ENCODE measurements around the gene ITGAX. TPM values are rescaled to one million over a fixed set of nuclear protein-coding genes. Genes with fewer than 3 reads are reported as not detected.

The ITGAX gene
- total RNA-seq, 1 experiment from 2014 or later, result not detected

- Mint-ChIP-seq H3K9me3 (ENCODE audit: unreplicated experiment) (no peaks in the 10 kb centered on the region), H3K4me3 (ENCODE audit: unreplicated experiment) (no peak overlapping the region), H3K27me3 (ENCODE audit: insufficient read depth, unreplicated experiment) (peaks cover 6% of the 10 kb centered on the region), H3K36me3 (ENCODE audit: insufficient read depth, unreplicated experiment) (no peaks in the 10 kb centered on the region), H3K27ac (ENCODE audit: unreplicated experiment) (no peak overlapping the region), H3K4me1 (ENCODE audit: low read depth, unreplicated experiment) (no peaks in the 10 kb centered on the region)
- H3K9me3 ChIP-seq, result no peaks in the 10 kb centered on the region
- no peaks in the 10 kb centered on the region for H3K27me3 ChIP-seq (replicated peaks; ENCODE audit: control insufficient read depth, insufficient read depth, low read length)
- intact Hi-C loops (cut with micrococcal nuclease; ENCODE audit: unreplicated experiment), result no loop called here
- no peak for DNase-seq
- no peak overlapping the region for H3K4me3 ChIP-seq (ENCODE audit: low read depth, low read length)
- POLR2A ChIA-PET, result no interaction called here
- no peaks in the 10 kb centered on the region for H3K4me1 ChIP-seq
- no peaks in the 10 kb centered on the region for H3K36me3 ChIP-seq (ENCODE audit: control insufficient read depth, insufficient read depth, low read length)
- no TSS peak for BruUV-seq (replicated peaks)
- CTCF ChIA-PET, result no interaction called here
- no peak for TF ChIP-seq CTCF (IDR thresholded peaks at IDR 0.05; ENCODE audit: insufficient read depth in 1 of 2, low read depth in 1 of 2, low read length in 1 of 2, severe bottlenecking in 1 of 2, unreplicated experiment in 1 of 2)
Observed at GRCh38 chr16:31348579-31348978, 6.4 kb upstream of the ITGAX start.

- BruUV-seq (replicated peaks), result no TSS peak
- intact Hi-C loops (cut with micrococcal nuclease; ENCODE audit: unreplicated experiment), result no loop called here
- Histone ChIP-seq H3K36me3 (ENCODE audit: control insufficient read depth, insufficient read depth, low read length) (no peaks in the 10 kb centered on the region), H3K27me3 (replicated peaks; ENCODE audit: control insufficient read depth, insufficient read depth, low read length) (no peaks in the 10 kb centered on the region), H3K4me3 (ENCODE audit: low read depth, low read length) (no peak overlapping the region), H3K9me3 (no peaks in the 10 kb centered on the region), H3K4me1 (no peaks in the 10 kb centered on the region)
- ChIA-PET CTCF (no interaction called here), POLR2A (no interaction called here)
- H3K36me3 Mint-ChIP-seq (ENCODE audit: insufficient read depth, unreplicated experiment), result no peaks in the 10 kb centered on the region
- H3K27ac Mint-ChIP-seq (ENCODE audit: unreplicated experiment), result no peak overlapping the region
- no peak overlapping the region for H3K4me3 Mint-ChIP-seq (ENCODE audit: unreplicated experiment)
- H3K27me3 Mint-ChIP-seq (ENCODE audit: insufficient read depth, unreplicated experiment), result peaks cover 6% of the 10 kb centered on the region
- no peaks in the 10 kb centered on the region for H3K9me3 Mint-ChIP-seq (ENCODE audit: unreplicated experiment)
- no peak for TF ChIP-seq CTCF (IDR thresholded peaks at IDR 0.05; ENCODE audit: insufficient read depth in 1 of 2, low read depth in 1 of 2, low read length in 1 of 2, severe bottlenecking in 1 of 2, unreplicated experiment in 1 of 2)
- no peak for DNase-seq
- H3K4me1 Mint-ChIP-seq (ENCODE audit: low read depth, unreplicated experiment), result no peaks in the 10 kb centered on the region
Observed at GRCh38 chr16:31350275-31351005, 4.5 kb upstream of the ITGAX start.

- Mint-ChIP-seq H3K9me3 (ENCODE audit: unreplicated experiment) (no peaks in the 10 kb centered on the region), H3K36me3 (ENCODE audit: insufficient read depth, unreplicated experiment) (no peaks in the 10 kb centered on the region), H3K27me3 (ENCODE audit: insufficient read depth, unreplicated experiment) (peaks cover 6% of the 10 kb centered on the region), H3K4me3 (ENCODE audit: unreplicated experiment) (no peak overlapping the region), H3K27ac (ENCODE audit: unreplicated experiment) (no peak overlapping the region), H3K4me1 (ENCODE audit: low read depth, unreplicated experiment) (no peaks in the 10 kb centered on the region)
- H3K4me1 ChIP-seq, result no peaks in the 10 kb centered on the region
- CTCF ChIA-PET, result no interaction called here
- H3K27me3 ChIP-seq (replicated peaks; ENCODE audit: control insufficient read depth, insufficient read depth, low read length), result no peaks in the 10 kb centered on the region
- no peak overlapping the region for H3K4me3 ChIP-seq (ENCODE audit: low read depth, low read length)
- H3K36me3 ChIP-seq (ENCODE audit: control insufficient read depth, insufficient read depth, low read length), result no peaks in the 10 kb centered on the region
- intact Hi-C loops (cut with micrococcal nuclease; ENCODE audit: unreplicated experiment), result no loop called here
- H3K9me3 ChIP-seq, result no peaks in the 10 kb centered on the region
- no TSS peak for BruUV-seq (replicated peaks)
- no peak for TF ChIP-seq CTCF (IDR thresholded peaks at IDR 0.05; ENCODE audit: insufficient read depth in 1 of 2, low read depth in 1 of 2, low read length in 1 of 2, severe bottlenecking in 1 of 2, unreplicated experiment in 1 of 2)
- POLR2A ChIA-PET, result no interaction called here
- no peak for DNase-seq
Observed at GRCh38 chr16:31351246-31351941, 3.6 kb upstream of the ITGAX start.
